Measurements from ENCODE around the gene OLFML3.

OLFML3 gene

DNA sequence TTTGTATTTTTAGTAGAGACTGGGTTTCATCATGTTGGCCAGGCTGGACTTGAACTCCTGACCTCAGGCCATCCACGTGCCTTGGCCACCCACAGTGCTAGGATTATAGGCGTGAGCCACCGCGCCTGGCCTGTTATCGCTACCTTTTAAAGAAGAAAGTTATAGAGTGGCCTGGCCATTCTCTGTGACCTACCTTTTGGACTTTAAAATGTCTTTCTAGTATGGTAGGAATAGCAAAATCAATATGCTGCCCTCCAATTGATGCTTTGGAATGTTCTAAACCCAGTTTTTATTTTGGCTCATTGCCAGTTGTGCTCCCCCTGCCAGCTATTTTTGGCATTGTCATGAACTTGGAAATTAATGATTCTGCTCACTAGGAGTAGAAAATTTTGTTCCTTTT is 30.3 kb upstream of the OLFML3 start:
- no peak for DNase-seq (ENCODE audit: low spot score)

DNA sequence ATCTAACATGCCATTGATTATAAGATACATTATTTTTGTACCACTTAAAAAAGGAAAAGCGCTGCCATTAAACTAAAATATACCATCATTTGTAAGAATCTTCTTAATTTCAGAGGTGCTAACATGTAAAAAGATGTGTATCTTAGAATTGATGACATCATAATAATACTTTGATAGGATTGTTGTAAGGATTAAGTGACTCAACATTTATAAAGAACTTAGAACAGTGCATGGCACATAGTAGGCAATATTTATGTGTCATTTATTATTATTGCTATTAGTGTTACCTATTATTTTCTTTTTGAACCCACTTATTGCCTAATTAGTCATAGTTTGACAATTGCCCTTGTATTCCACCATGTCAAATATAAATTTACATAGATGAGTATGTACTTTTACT is 28.4 kb upstream of the OLFML3 start:
- no peak for DNase-seq (ENCODE audit: low spot score)

DNA sequence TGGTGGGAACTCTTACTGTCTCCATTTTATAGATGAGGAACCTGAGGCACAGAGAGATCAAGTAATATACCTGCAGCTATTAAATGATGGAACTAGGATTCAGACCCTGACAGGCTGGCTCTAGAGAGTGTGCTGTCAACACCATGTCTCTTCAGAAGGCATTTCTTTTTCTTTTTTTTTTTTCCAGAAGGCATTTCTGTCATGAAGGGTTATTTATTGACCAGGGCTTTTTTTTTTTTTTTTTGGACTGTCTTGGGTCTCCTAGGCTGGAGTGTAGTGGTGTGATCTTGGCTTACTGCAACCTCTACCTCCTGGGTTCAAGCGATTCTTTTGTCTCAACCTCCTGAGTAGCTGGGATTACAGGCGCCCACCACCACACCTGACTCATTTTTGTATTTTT is 27.6 kb upstream of the OLFML3 start:
- DNase-seq (ENCODE audit: low spot score), result no peak

DNA sequence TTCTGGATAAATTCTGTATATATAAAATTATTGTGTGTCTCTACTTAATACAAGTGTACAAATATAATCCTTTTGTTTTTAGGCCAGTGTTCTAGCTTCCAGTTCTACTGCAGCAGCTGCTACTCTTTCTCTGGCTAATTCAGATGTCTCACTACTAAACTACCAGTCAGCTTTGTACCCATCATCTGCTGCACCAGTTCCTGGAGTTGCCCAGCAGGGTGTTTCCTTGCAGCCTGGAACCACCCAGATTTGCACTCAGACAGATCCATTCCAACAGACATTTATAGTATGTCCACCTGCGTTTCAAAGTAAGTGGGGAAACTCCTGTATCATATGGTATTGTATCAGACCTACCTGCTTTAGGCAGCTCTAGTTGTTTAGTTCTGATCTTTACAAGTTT is 21.3 kb upstream of the OLFML3 start:
- no peak for DNase-seq (ENCODE audit: low spot score)

DNA sequence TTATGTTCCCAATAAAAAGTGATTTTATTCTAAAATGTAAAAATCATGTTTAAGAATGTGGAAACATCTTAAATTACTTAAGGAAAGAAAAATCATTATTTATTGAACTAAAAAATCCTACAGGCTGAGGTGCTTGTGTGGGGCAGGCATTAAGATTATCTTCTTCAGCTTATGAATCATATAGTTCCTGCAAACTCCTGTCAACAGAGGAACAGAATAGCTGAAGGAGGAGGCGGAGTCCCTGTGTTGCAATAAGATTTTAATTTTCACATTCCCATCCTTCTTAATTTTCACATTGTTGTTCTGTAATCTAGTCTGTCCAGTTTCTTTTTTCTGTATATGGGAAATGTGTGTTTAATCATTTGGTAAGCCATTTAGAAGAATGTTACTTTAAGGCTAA is 20.6 kb upstream of the OLFML3 start:
- no peak for DNase-seq (ENCODE audit: low spot score)

DNA sequence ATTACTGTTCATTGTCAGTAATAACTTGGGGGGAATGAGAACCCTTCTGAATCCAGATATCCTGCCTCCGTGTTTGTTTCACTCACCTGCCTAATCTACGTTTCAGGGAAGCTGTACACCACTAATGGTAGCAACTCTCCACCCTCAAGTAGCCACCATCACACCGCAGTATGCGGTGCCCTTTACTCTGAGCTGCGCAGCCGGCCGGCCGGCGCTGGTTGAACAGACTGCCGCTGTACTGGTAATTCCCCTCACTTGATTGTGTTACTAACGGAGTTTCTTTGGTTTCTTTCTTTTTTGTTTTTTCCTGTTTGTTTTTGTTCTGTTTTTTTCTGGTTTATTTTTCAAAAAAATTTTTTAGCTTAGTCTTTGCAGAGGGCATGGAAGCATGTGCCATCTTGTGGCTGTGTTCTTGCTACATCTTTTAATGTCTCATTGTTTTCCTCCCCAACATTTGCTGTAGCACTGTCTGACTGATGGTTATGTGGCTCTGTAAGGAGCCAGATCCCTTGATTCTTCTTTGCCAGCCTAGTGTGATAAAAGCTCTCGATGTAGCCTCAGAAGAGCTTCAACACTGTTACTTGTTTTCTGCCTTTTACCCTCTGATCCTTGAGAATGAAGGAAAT is 15.9 kb upstream of the OLFML3 start:
- no peak for DNase-seq (ENCODE audit: low spot score)

DNA sequence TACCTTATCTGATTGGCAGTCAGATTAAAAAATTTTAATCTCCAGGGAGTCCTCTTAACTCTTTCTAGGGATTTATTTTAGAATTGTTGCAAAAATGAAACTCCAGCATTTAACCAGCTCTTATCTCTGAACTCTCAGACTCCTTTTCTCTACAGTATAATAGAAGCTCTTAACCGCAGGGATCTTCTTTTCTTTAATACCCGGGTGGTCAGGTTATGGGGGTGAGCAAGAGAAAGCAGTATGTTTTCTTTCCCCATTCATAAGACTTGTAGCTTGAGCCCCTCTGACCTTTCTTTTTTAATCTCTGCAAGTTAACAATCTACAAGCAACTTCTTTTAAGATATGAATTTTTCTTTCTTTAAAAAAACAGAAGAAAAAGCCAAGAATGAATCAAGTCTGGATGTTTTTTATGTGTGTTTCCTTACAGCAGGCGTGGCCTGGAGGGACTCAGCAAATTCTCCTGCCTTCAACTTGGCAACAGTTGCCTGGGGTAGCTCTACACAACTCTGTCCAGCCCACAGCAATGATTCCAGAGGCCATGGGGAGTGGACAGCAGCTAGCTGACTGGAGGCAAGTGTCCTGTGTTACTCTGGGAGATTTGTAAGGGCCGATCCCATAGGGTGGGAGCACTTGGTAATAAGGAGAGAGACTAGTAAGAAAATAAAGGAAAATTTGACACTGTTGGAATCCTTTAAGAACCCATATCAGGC is 13.4 kb upstream of the OLFML3 start:
- no peak for DNase-seq (ENCODE audit: low spot score)

DNA sequence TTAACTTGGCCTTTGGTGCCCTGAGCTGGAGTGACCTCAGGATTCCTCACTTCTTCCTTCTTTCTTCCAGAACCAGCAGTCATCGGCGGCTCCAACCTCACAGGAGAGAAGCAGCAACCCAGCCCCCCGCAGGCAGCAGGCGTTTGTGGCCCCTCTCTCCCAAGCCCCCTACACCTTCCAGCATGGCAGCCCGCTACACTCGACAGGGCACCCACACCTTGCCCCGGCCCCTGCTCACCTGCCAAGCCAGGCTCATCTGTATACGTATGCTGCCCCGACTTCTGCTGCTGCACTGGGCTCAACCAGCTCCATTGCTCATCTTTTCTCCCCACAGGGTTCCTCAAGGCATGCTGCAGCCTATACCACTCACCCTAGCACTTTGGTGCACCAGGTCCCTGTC is 6.3 kb upstream of the OLFML3 start:
- DNase-seq (ENCODE audit: low spot score), result no peak

DNA sequence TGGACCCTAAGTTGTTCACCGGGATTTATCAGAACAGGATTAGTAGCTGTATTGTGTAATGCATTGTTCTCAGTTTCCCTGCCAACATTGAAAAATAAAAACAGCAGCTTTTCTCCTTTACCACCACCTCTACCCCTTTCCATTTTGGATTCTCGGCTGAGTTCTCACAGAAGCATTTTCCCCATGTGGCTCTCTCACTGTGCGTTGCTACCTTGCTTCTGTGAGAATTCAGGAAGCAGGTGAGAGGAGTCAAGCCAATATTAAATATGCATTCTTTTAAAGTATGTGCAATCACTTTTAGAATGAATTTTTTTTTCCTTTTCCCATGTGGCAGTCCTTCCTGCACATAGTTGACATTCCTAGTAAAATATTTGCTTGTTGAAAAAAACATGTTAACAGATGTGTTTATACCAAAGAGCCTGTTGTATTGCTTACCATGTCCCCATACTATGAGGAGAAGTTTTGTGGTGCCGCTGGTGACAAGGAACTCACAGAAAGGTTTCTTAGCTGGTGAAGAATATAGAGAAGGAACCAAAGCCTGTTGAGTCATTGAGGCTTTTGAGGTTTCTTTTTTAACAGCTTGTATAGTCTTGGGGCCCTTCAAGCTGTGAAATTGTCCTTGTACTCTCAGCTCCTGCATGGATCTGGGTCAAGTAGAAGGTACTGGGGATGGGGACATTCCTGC is 3.9 kb upstream of the OLFML3 start:
- no peak for DNase-seq (ENCODE audit: low spot score)

DNA sequence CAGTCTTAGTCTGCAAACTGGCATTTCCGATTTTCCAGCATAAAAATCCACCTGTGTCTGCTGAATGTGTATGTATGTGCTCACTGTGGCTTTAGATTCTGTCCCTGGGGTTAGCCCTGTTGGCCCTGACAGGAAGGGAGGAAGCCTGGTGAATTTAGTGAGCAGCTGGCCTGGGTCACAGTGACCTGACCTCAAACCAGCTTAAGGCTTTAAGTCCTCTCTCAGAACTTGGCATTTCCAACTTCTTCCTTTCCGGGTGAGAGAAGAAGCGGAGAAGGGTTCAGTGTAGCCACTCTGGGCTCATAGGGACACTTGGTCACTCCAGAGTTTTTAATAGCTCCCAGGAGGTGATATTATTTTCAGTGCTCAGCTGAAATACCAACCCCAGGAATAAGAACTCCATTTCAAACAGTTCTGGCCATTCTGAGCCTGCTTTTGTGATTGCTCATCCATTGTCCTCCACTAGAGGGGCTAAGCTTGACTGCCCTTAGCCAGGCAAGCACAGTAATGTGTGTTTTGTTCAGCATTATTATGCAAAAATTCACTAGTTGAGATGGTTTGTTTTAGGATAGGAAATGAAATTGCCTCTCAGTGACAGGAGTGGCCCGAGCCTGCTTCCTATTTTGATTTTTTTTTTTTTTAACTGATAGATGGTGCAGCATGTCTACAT is 2.5 kb upstream of the OLFML3 start:
- no peak for DNase-seq (ENCODE audit: low spot score)

DNA sequence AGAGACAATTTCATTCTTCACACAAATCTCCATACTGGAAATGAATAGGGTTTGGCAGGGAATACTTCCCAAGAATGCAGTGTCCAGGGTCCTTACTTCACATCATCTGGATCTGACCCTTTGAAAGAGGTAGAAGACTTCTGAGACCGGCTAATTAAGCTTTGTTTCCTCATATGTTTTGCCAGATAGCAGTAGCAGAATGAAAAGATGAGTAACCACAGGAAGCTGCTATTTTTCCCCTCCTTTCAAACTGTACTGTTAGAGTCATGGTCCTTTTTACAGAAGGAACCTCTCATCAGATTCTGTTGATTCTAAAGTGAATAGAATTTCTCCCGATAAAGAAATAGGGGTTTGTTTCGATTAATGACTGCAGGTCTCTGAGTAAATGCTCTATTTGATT is 1.4 kb upstream of the OLFML3 start:
- no peak for DNase-seq (ENCODE audit: low spot score)

DNA sequence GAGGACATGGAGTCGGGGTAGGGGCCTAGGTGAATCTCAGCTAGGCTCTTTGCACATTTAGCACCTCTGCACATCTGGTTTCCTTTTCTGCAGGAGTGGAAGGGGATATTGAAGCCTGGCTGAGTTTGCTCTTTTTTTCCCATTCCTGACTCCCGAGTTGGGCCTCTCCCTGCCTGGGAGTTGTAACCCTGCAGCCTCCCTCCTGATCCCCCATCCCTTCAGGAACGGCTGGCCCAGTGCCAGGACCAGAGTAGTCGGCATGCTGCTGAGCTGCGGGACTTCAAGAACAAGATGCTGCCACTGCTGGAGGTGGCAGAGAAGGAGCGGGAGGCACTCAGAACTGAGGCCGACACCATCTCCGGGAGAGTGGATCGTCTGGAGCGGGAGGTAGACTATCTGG is 836 bp downstream of the OLFML3 start:
- DNase-seq (ENCODE audit: low spot score), result no peak

DNA sequence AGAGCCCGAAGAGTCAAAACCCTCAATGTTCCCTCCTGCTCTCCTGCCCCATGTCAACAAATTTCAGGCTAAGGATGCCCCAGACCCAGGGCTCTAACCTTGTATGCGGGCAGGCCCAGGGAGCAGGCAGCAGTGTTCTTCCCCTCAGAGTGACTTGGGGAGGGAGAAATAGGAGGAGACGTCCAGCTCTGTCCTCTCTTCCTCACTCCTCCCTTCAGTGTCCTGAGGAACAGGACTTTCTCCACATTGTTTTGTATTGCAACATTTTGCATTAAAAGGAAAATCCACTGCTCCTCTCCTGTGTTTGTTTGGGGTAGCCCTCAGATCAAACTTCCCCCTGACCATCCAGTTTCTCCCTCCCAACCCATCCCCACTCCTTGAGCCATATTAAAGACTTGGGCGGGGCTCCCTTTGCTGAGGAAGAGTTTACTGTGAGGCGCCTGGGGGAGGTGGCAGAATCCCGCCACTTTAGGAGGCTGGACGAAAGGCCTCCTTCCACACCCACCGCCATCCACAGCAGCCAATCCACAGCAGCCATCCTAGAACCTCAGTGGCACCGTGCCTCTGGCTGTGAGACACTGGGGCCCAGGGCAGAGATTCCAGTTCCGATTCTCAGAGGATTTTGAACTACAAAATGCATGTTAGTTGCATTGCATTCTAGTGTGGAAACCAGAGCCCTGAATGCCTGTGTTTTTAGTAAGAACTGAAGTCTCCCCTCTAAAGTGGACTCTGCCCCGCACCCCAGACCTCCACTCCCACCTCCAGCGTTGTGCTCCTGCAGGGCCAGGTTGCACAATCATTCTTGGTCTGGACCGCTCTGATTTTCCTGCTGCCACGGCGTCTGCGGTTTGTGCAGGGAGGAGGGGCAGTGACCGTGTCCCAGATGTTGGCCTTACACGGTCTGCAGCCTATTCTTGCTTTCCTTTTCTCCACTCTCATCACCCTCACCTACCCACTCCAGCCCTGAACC is 3.0 kb downstream of the OLFML3 start:
- no peak for DNase-seq (ENCODE audit: low spot score)

DNA sequence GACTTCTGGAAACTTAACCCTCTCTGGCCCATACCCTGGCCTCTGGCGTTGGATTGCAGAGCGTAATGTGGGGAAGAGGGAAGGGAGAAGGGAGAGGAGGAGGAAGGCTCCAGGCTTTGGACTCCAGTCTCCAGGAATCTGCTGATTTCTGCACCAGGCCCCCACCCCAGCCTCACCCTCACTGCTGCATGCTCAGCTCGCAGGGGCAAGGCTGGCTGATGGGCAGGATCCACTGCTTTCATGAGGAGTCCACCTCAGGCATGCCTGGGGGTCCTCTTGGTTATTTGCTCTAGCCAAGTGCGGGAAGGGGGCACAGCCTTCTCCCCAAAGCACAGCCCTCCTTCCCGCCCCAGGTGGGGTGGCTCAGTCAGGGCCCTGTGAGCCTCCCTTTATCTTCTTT is 3.7 kb downstream of the OLFML3 start:
- DNase-seq (ENCODE audit: low spot score), result no peak

DNA sequence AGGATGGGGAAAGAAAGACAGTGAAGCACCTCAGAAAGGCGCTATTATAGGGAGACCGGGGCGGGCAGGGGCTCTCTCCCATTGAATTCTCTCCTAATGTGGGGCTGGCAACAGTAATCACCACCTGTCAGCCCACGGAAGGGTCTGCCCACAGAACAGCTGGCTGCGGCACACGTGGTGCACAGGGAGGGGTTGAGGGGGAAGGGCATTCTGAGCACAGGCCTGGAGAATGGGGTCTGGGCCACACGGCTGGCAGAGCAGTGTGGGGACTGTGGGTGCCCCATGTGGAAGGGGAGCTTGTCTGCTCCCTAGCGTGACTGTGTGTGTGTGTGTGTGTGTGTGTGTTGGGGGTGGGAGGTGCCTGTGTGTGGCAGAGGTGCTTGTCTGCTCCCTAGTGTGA is 4.1 kb downstream of the OLFML3 start:
- DNase-seq (ENCODE audit: low spot score), result no peak

DNA sequence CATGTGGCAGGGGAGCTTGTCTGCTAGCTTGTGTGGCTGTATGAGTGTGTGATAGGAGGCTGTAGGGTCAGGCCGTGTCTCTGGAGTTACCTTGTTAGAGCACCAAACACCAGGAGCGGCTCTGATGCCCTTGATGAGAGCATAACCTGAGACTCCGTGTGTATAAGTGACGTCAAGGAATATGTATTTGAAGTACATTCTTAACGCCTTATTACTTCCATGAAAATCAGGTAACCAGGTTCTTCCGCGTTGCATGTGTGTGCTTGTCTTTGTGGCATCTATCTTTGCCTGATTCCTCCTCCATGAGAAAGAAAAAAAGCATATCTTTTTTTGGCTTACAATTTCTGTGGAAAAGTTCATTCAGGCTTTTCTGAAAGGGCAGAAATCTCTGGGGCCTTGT is 4.6 kb downstream of the OLFML3 start:
- no peak for DNase-seq (ENCODE audit: low spot score)

DNA sequence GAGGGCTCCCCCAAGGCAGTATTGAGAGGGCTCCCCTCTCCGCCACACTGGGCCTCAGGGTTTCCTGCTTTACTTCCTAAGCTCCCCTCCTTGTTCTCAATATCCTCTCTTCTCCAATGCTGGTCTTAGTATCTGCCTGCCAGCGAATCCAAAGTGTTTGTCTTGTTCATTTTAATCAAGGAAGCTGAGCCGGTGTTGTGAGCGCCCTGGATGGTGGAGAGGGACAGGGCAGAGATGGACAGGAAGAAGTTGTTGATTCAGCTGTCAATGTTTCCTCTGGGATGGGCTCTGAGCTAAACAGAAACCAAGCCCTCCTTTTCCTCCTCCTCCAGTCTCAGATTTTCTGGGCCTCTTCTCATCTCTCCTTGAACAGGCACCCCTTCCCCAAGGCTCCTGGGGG is 5.4 kb downstream of the OLFML3 start:
- DNase-seq (ENCODE audit: low spot score), result no peak

DNA sequence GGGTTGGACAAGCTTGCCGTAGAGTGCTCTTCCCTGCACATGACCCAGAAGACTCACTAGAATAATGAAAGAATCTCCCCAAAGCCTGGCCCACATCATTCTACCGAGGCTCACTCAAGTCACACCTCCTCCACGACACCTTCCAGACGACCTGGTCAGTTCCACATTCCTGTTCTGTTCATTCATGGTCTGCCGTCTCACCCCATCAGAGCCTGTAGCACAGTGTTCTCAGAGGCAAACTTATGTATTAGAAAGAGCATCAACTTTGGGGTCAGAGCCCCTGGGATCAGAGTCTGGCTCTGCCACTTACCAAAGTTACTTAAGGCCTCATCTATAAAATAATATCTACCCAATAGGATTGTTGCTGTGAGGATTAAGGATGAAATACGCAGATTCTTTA is 7.5 kb downstream of the OLFML3 start:
- no peak for DNase-seq (ENCODE audit: low spot score)

DNA sequence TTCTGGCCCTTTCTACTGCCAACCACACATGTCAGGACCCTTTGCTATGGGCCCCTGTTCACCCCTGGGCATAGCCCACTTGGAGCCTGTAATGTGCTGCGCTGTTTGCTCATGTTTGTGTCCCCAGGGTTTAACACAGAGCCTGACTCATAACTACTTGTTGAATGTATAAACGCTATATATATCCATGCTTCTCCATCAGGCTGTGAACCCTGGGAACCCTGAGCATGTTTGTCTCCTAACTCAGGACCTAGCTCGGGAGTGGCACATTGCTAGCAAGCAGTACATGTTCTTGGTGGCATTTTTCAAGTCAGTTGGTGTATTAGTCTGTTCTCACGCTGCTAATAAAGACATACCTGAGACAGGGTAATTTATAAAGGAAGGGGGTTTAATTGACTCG is 8.0 kb downstream of the OLFML3 start:
- DNase-seq (ENCODE audit: low spot score), result no peak

DNA sequence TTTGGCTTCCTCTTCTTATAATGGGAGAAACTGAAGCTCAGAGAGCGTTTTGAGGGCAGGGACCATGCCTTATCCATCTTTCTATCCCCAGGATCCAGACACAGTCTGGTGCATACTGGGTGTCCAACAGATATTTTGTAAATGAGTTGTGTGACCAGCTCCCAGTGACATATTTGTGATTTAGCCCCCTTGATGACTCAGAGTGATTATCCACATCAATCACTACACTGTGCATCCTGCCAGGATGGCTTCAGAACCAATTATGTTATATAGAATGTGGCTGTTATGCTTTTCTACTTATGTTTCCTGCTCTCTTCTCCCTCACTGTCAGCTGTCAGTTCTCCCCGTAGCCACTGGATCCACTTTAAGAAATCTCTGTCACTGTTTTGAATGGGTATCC is 11.3 kb downstream of the OLFML3 start:
- DNase-seq (ENCODE audit: low spot score), result no peak

DNA sequence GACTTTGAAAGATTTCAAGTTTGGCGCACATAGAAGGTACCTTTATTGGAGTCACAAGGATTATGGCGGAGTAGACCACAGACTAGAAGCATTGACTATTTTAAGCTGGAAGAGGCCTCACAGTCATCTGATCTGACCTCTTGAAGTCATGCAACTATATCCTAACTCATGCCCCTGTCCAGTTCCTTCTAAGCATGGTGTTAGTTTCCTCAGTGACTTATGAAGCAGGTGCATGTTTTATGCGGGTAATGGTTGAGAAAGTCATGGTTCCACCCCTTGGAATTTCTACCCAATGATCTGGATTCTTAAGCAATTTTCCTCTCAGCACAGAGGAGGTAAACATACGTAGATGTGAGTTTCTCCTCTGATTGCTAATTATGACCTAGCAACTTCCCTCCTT is 11.7 kb downstream of the OLFML3 start:
- no peak for DNase-seq (ENCODE audit: low spot score)

DNA sequence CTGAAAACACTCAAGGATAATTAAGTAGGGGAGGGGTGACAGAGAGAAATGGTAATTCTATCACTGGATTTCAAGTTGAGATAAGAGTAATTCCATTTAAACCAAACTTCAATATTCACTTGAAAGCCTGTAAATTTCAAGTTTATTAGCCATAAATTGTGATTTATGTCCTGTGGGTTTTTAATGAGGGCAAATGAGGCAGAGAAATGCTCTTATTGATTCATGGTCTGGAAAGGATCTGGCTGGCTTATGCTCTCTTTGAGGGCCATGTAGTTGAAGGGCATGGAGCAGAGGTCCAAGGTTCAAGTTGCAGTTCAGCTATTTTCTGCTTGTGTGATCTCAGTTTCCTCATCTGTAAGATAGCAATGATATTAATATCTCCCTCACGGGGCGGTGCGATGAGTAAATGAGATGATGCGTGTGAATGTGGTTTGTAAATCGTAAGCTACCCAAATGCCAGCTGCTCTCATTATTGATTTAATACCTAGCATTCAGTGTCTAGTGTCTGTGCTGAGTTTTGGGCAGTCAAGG is 12.3 kb downstream of the OLFML3 start:
- DNase-seq (ENCODE audit: low spot score), result no peak

All from germinal center (tissue), 1 donor.